Measurements from ENCODE around the gene TRIO. TPM values are rescaled to one million over a fixed set of nuclear protein-coding genes. Genes with fewer than 3 reads are reported as not detected.

Gene TRIO
- total RNA-seq, 1 experiment from 2014 or later, result 68.4 TPM

DNA sequence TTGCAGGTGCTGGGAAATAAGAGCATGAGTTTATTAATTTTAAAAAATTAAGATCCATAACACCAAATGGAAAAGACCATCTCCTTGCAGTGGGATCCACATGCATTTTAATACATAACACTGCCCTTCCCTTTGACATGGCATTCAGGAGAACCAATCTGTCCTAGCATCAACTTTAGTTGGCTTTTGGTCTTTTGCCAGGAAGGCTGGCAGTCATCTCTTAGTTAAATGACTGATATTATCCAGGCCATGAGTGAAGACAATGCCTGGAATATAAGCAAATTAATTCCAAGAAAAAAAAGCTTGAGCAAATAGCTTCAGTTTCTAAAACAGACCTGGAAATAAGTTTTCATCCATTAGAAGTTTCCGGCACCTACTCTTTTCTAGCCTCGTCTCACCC lies 383.4 kb downstream of the TRIO start:
- BruUV-seq (replicated peaks), result no TSS peak
- ChIA-PET CTCF (no interaction called here), POLR2A (no interaction called here), RAD21 (ENCODE audit: low non-redundant PET in 1 of 2, low total read pairs in 2 of 2, uncharacterized antibody in 2 of 2, unreplicated experiment in 2 of 2) (no interaction called here)
- no peaks in the 10 kb centered on the region for H3K36me3 ChIP-seq (ENCODE audit: control insufficient read depth in 1 of 2, insufficient read depth in 2 of 2, low read length in 2 of 2)
- H3K4me3 ChIP-seq (replicated peaks in 1 of 2; ENCODE audit: low read depth in 1 of 2, low read length in 2 of 2), result no peak overlapping the region
- no peaks in the 10 kb centered on the region for H3K79me2 ChIP-seq (ENCODE audit: insufficient read depth, low read length)
- no peak for ATAC-seq
- no peaks in the 10 kb centered on the region for H3K9me2 ChIP-seq (ENCODE audit: insufficient read depth)
- no peaks in the 10 kb centered on the region for H4K20me1 ChIP-seq (ENCODE audit: insufficient read depth)
- intact Hi-C loops (cut with micrococcal nuclease), result no loop called here
- no peaks in the 10 kb centered on the region for H3K27me3 ChIP-seq (ENCODE audit: insufficient read depth, low read length)
- no peak for TF ChIP-seq CEBPB (IDR thresholded peaks at IDR 0.05; ENCODE audit: low read depth)
- TF ChIP-seq, protein P1, sequence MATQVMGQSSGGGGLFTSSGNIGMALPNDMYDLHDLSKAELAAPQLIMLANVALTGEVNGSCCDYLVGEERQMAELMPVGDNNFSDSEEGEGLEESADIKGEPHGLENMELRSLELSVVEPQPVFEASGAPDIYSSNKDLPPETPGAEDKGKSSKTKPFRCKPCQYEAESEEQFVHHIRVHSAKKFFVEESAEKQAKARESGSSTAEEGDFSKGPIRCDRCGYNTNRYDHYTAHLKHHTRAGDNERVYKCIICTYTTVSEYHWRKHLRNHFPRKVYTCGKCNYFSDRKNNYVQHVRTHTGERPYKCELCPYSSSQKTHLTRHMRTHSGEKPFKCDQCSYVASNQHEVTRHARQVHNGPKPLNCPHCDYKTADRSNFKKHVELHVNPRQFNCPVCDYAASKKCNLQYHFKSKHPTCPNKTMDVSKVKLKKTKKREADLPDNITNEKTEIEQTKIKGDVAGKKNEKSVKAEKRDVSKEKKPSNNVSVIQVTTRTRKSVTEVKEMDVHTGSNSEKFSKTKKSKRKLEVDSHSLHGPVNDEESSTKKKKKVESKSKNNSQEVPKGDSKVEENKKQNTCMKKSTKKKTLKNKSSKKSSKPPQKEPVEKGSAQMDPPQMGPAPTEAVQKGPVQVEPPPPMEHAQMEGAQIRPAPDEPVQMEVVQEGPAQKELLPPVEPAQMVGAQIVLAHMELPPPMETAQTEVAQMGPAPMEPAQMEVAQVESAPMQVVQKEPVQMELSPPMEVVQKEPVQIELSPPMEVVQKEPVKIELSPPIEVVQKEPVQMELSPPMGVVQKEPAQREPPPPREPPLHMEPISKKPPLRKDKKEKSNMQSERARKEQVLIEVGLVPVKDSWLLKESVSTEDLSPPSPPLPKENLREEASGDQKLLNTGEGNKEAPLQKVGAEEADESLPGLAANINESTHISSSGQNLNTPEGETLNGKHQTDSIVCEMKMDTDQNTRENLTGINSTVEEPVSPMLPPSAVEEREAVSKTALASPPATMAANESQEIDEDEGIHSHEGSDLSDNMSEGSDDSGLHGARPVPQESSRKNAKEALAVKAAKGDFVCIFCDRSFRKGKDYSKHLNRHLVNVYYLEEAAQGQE (IDR thresholded peaks at IDR 0.05; ENCODE audit: low read depth), result no peak
- no peak overlapping the region for H3K4me2 ChIP-seq (ENCODE audit: low read length)
- H2AFZ ChIP-seq (ENCODE audit: low read depth, low read length, poor library complexity, severe bottlenecking), result no peak overlapping the region
- no peaks in the 10 kb centered on the region for H3K4me1 ChIP-seq (ENCODE audit: control insufficient read depth in 1 of 2, insufficient read depth in 2 of 2, low read length in 2 of 2)
- H3K9ac ChIP-seq (ENCODE audit: low read length), result no peak overlapping the region
- DNase-seq (ENCODE audit: low read depth, low spot score), result no peak
- no peaks in the 10 kb centered on the region for H3K9me3 ChIP-seq (ENCODE audit: control insufficient read depth in 1 of 2, insufficient read depth in 1 of 2, low read depth in 1 of 2, low read length in 2 of 2)
- H3K27ac ChIP-seq (ENCODE audit: low read depth, low read length), result no peak overlapping the region

DNA sequence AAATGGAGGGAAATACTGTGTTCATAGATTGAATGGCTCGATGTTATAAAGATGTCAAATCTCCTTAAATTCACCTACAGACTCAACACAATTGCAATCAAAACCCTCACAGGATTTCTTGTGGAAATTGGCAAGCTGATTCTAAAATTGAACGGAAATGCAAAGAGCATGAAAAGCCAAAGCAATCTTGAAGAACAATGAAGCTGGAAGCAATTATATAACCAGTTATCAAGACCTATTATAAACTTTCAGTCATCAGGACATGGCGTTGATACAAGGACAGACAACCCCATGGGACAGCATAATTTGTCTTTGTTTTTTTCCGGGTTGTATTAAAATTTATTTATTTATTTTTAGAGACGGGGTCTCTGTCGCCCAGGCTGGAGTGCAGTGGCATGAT lies 385.0 kb downstream of the TRIO start:
- no peaks in the 10 kb centered on the region for H3K9me2 ChIP-seq (ENCODE audit: insufficient read depth)
- RAD21 ChIA-PET (ENCODE audit: low non-redundant PET in 1 of 2, low total read pairs in 2 of 2, uncharacterized antibody in 2 of 2, unreplicated experiment in 2 of 2), result no interaction called here
- CTCF ChIA-PET, result no interaction called here
- POLR2A ChIA-PET, result no interaction called here
- no peak overlapping the region for H2AFZ ChIP-seq (ENCODE audit: low read depth, low read length, poor library complexity, severe bottlenecking)
- intact Hi-C loops (cut with micrococcal nuclease), result no loop called here
- H3K27me3 ChIP-seq (ENCODE audit: insufficient read depth, low read length), result no peaks in the 10 kb centered on the region
- no peaks in the 10 kb centered on the region for H3K9me3 ChIP-seq (ENCODE audit: control insufficient read depth in 1 of 2, insufficient read depth in 1 of 2, low read depth in 1 of 2, low read length in 2 of 2)
- no peak overlapping the region for H3K9ac ChIP-seq (ENCODE audit: low read length)
- no peaks in the 10 kb centered on the region for H3K4me1 ChIP-seq (ENCODE audit: control insufficient read depth in 1 of 2, insufficient read depth in 2 of 2, low read length in 2 of 2)
- H3K27ac ChIP-seq (ENCODE audit: low read depth, low read length), result no peak overlapping the region
- no TSS peak for BruUV-seq (replicated peaks)
- ATAC-seq (no peak), DNase-seq (ENCODE audit: low read depth, low spot score) (no peak)
- H3K79me2 ChIP-seq (ENCODE audit: insufficient read depth, low read length), result no peaks in the 10 kb centered on the region
- no peak for TF ChIP-seq SP1 (IDR thresholded peaks at IDR 0.05; ENCODE audit: low read depth)
- no peak for TF ChIP-seq ELF1 (IDR thresholded peaks at IDR 0.05; ENCODE audit: borderline replicate concordance, low read depth)
- TF ChIP-seq POLR2A (IDR thresholded peaks at IDR 0.05; ENCODE audit: borderline replicate concordance, extremely low read depth, insufficient read depth, insufficient read length), result no peak
- TF ChIP-seq SRF (IDR thresholded peaks at IDR 0.05; ENCODE audit: low read depth), result no peak
- TF ChIP-seq, protein P2, sequence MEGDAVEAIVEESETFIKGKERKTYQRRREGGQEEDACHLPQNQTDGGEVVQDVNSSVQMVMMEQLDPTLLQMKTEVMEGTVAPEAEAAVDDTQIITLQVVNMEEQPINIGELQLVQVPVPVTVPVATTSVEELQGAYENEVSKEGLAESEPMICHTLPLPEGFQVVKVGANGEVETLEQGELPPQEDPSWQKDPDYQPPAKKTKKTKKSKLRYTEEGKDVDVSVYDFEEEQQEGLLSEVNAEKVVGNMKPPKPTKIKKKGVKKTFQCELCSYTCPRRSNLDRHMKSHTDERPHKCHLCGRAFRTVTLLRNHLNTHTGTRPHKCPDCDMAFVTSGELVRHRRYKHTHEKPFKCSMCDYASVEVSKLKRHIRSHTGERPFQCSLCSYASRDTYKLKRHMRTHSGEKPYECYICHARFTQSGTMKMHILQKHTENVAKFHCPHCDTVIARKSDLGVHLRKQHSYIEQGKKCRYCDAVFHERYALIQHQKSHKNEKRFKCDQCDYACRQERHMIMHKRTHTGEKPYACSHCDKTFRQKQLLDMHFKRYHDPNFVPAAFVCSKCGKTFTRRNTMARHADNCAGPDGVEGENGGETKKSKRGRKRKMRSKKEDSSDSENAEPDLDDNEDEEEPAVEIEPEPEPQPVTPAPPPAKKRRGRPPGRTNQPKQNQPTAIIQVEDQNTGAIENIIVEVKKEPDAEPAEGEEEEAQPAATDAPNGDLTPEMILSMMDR (IDR thresholded peaks at IDR 0.05 in 2 of 3, conservative IDR thresholded peaks at IDR 0.05 in 1 of 3; ENCODE audit: borderline replicate concordance in 1 of 3, insufficient read depth in 1 of 3, low read depth in 2 of 3, low read length in 2 of 3), result no peak
- TF ChIP-seq TCF7L2 (IDR thresholded peaks at IDR 0.05; ENCODE audit: borderline replicate concordance, extremely low read depth, insufficient read depth, insufficient read length), result no peak
- H3K4me3 ChIP-seq (replicated peaks in 1 of 2; ENCODE audit: low read depth in 1 of 2, low read length in 2 of 2), result no peak overlapping the region
- H3K36me3 ChIP-seq (ENCODE audit: control insufficient read depth in 1 of 2, insufficient read depth in 2 of 2, low read length in 2 of 2), result no peaks in the 10 kb centered on the region
- H4K20me1 ChIP-seq (ENCODE audit: insufficient read depth), result no peaks in the 10 kb centered on the region
- H3K4me2 ChIP-seq (ENCODE audit: low read length), result no peak overlapping the region

All from HCT116 (cell line).